PC-9 (cell line): ENCODE measurements around the gene USP36.

ENCODE experiments used
- EZH2 ChIP-seq: fragments of 200-600 bp; sonication (generic); IDR thresholded peaks from 2 replicates; pipeline ENCODE4 v1.8.0; 2017; ENCODE audit warnings: antibody characterized with exemption, low read depth
- TF ChIP-seq, protein P1 (sequence below): fragments of 200-600 bp; sonication (generic); conservative IDR thresholded peaks from 2 replicates; pipeline ENCODE4 v1.6.1; 2017; ENCODE audit warnings: mixed run types, antibody characterized with exemption, mild to moderate bottlenecking, moderate library complexity

DNA sequence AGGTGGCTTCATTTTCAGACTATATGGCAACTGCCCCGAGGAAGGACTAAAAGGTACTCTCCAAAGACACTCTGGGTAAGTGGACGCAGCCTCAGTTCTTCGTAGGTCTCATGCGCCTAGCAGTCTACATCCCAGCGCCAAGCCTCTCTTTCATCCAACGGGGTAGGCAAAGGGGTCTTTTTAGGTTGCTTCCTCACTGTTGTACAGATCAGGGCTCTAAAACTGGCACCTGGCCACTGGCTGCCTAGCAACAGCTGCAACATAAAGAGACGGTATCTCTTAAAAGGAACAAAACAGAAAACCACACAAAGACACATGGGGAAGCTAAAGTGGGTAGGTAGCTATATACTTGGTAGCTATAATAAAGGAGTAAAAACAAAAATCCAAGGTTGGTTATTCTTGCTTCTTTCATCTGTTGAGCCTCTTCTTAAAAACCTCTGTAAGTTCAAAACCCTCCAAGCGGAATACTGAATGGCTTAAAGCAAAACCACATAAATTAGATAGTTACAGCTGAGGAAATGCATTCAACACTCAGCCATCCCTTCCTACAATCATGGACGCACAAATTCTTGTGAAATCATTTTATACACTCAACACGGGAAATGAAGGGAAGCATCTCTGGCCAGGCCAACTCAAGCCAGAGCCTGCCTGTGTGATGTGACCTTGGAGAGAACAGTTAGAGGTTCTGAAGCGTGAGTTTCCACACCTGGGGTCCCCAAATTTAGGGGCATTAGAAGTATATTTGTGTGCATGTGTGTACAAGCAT, 81.2 kb downstream of the USP36 start:
- TF ChIP-seq, protein P1, sequence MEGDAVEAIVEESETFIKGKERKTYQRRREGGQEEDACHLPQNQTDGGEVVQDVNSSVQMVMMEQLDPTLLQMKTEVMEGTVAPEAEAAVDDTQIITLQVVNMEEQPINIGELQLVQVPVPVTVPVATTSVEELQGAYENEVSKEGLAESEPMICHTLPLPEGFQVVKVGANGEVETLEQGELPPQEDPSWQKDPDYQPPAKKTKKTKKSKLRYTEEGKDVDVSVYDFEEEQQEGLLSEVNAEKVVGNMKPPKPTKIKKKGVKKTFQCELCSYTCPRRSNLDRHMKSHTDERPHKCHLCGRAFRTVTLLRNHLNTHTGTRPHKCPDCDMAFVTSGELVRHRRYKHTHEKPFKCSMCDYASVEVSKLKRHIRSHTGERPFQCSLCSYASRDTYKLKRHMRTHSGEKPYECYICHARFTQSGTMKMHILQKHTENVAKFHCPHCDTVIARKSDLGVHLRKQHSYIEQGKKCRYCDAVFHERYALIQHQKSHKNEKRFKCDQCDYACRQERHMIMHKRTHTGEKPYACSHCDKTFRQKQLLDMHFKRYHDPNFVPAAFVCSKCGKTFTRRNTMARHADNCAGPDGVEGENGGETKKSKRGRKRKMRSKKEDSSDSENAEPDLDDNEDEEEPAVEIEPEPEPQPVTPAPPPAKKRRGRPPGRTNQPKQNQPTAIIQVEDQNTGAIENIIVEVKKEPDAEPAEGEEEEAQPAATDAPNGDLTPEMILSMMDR = no peak
- no peak for TF ChIP-seq EZH2
